Measurements from ENCODE around the gene TTLL11. TPM values are rescaled to one million over a fixed set of nuclear protein-coding genes. Genes with fewer than 3 reads are reported as not detected.

Gene TTLL11
- total RNA-seq, 1 experiment from 2014 or later: 1.5 TPM

DNA sequence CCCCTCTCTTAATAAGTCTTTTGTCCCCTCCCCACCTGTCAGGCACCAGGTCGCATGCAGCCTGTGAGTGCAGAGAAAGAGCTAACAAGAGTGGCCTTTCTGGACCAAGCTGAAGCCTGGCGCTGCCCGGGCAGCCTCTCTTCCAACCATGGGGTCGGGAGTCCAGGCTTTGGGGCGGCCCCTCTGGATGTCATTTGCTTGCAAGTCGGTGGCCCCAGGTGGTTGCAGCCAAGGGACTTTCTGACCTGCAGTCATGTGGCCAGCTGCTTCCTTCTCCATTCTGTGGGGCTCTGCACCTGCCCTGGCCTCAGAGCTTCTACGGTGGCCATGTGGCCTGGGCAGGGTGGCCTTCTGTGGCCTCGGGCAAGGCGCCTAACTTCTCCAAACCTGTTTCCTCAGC lies 282.0 kb downstream of the TTLL11 start:
- H3T11ph ChIP-seq (ENCODE audit: low read length): no peak overlapping the region
- no peak overlapping the region for H3K4me3 Mint-ChIP-seq
- DNase-seq: no peak
- H3K9me3 Mint-ChIP-seq: peaks cover 0 to under 1% of the 10 kb centered on the region in 2 experiments; a peak in 1 of 5 replicates
- H3K14ac ChIP-seq (ENCODE audit: insufficient read depth, low read length): no peak overlapping the region
- WGBS (ENCODE audit: extremely low coverage, insufficient read length, low lambda C conversion rate): no CpG with 5 or more reads among the region's 9 CpGs
- no peaks in the 10 kb centered on the region for H3K9me3 ChIP-seq (ENCODE audit: control insufficient read depth, low read depth, low read length)
- H3K4ac ChIP-seq (ENCODE audit: low read depth, low read length): no peak overlapping the region
- no peaks in the 10 kb centered on the region for H3K79me1 ChIP-seq (ENCODE audit: insufficient read depth, low read depth, low read length, poor library complexity, severe bottlenecking)
- H3K4me1 ChIP-seq (ENCODE audit: insufficient read depth, low read length): no peaks in the 10 kb centered on the region
- no peak overlapping the region for H3K27ac Mint-ChIP-seq
- no peak overlapping the region for H4K5ac ChIP-seq (ENCODE audit: insufficient read length, low read depth, low read length)
- H3K4me2 ChIP-seq (ENCODE audit: insufficient read depth, insufficient read length, low read length): no peak overlapping the region
- H2BK15ac ChIP-seq (ENCODE audit: low read depth, low read length): no peak overlapping the region
- H2AK5ac ChIP-seq (ENCODE audit: insufficient read length, low read length): no peak overlapping the region
- H3K27me3 ChIP-seq (ENCODE audit: insufficient read depth, low read length): no peaks in the 10 kb centered on the region
- no peak overlapping the region for H2BK20ac ChIP-seq (ENCODE audit: low read depth, low read length, poor library complexity, severe bottlenecking)
- H3K9ac ChIP-seq (ENCODE audit: extremely low read depth, insufficient read length, low read length): no peak overlapping the region
- no peaks in the 10 kb centered on the region for H3K23me2 ChIP-seq (ENCODE audit: insufficient read length, low read depth, low read length, poor library complexity, severe bottlenecking)
- H3K18ac ChIP-seq (ENCODE audit: insufficient read length, low read depth, low read length): no peak overlapping the region
- H3K79me2 ChIP-seq (ENCODE audit: insufficient read depth, low read length): no peaks in the 10 kb centered on the region
- H3K23ac ChIP-seq (ENCODE audit: insufficient read length, low read depth, low read length): no peak overlapping the region
- H2BK12ac ChIP-seq (ENCODE audit: insufficient read length, low read depth, low read length): no peak overlapping the region
- H4K20me1 ChIP-seq (ENCODE audit: control insufficient read depth, insufficient read depth, insufficient read length): no peaks in the 10 kb centered on the region
- no peaks in the 10 kb centered on the region for H3K36me3 Mint-ChIP-seq (ENCODE audit: insufficient read depth in 1 of 3, low read depth in 3 of 3)
- no peak overlapping the region for H3K27ac ChIP-seq (ENCODE audit: insufficient read length, low read depth, low read length)
- H2BK120ac ChIP-seq (ENCODE audit: low read depth, low read length, poor library complexity, severe bottlenecking): no peak overlapping the region
- no peak overlapping the region for H2AFZ ChIP-seq (ENCODE audit: low read length)
- H4K8ac ChIP-seq (replicated peaks; ENCODE audit: insufficient read length, low read depth, low read length): no peak overlapping the region
- no peaks in the 10 kb centered on the region; the same call in 1 of the 2 replicates for H3K27me3 Mint-ChIP-seq (ENCODE audit: low read depth)
- no peak overlapping the region for H2BK5ac ChIP-seq (ENCODE audit: insufficient read length, low read length)
- TF ChIP-seq, protein P1, sequence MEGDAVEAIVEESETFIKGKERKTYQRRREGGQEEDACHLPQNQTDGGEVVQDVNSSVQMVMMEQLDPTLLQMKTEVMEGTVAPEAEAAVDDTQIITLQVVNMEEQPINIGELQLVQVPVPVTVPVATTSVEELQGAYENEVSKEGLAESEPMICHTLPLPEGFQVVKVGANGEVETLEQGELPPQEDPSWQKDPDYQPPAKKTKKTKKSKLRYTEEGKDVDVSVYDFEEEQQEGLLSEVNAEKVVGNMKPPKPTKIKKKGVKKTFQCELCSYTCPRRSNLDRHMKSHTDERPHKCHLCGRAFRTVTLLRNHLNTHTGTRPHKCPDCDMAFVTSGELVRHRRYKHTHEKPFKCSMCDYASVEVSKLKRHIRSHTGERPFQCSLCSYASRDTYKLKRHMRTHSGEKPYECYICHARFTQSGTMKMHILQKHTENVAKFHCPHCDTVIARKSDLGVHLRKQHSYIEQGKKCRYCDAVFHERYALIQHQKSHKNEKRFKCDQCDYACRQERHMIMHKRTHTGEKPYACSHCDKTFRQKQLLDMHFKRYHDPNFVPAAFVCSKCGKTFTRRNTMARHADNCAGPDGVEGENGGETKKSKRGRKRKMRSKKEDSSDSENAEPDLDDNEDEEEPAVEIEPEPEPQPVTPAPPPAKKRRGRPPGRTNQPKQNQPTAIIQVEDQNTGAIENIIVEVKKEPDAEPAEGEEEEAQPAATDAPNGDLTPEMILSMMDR (conservative IDR thresholded peaks at IDR 0.05): no peak
- no peak overlapping the region for H3K56ac ChIP-seq (ENCODE audit: insufficient read length, low read depth, low read length)
- no peak overlapping the region for H4K91ac ChIP-seq (ENCODE audit: insufficient read length, low read depth, low read length)
- peaks cover 24 to 28% of the 10 kb centered on the region in 2 experiments for H3K4me1 Mint-ChIP-seq

Data from H9 (cell line).